ENCODE data around the gene ARMC3. TPM values are rescaled to one million over a fixed set of nuclear protein-coding genes. Genes with fewer than 3 reads are reported as not detected.
A peak's percentile ranks its signal among the peaks of the same experiment; 100 is the strongest.

ARMC3 gene
- total and polyA plus RNA-seq, 9 of the 15 experiments (the other 6 are each of a cell fraction or from before 2014, with no cell fraction given) = 0.33 to 1.1 (median 0.62) TPM

- TF ChIP-seq RBBP5 (IDR thresholded peaks at IDR 0.05; ENCODE audit: borderline replicate concordance, insufficient read depth, low read length, poor library complexity, severe bottlenecking) = no peak
- TF ChIP-seq DACH1 (IDR thresholded peaks at IDR 0.05; ENCODE audit: partially characterized antibody) = peak; percentile 61
- TF ChIP-seq TEAD2 (tag; IDR thresholded peaks at IDR 0.05) = no peak
- TF ChIP-seq CSDE1 (IDR thresholded peaks at IDR 0.05) = no peak
- peak; percentile 75; the same call in 1 of the 2 replicates for TF ChIP-seq KLF16 (IDR thresholded peaks at IDR 0.05)
- no peak for TF ChIP-seq ATF7 (IDR thresholded peaks at IDR 0.05)
- TF ChIP-seq, protein P1, sequence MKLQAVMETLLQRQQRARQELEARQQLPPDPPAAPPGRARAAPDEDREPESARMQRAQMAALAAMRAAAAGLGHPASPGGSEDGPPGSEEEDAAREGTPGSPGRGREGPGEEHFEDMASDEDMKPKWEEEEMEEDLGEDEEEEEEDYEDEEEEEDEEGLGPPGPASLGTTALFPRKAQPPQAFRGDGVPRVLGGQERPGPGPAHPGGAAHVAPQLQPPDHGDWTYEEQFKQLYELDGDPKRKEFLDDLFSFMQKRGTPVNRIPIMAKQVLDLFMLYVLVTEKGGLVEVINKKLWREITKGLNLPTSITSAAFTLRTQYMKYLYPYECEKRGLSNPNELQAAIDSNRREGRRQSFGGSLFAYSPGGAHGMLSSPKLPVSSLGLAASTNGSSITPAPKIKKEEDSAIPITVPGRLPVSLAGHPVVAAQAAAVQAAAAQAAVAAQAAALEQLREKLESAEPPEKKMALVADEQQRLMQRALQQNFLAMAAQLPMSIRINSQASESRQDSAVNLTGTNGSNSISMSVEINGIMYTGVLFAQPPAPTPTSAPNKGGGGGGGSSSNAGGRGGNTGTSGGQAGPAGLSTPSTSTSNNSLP (IDR thresholded peaks at IDR 0.05; ENCODE audit: borderline replicate concordance, low read depth, low read length) = peak; percentile 64
- TF ChIP-seq, protein P2, sequence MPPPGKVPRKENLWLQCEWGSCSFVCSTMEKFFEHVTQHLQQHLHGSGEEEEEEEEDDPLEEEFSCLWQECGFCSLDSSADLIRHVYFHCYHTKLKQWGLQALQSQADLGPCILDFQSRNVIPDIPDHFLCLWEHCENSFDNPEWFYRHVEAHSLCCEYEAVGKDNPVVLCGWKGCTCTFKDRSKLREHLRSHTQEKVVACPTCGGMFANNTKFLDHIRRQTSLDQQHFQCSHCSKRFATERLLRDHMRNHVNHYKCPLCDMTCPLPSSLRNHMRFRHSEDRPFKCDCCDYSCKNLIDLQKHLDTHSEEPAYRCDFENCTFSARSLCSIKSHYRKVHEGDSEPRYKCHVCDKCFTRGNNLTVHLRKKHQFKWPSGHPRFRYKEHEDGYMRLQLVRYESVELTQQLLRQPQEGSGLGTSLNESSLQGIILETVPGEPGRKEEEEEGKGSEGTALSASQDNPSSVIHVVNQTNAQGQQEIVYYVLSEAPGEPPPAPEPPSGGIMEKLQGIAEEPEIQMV (tag; conservative IDR thresholded peaks at IDR 0.05; ENCODE audit: low read depth) = no peak
- no peak for TF ChIP-seq HMBOX1 (IDR thresholded peaks at IDR 0.05)
- no peak for TF ChIP-seq ZNF133 (CRISPR knock-in tag; IDR thresholded peaks at IDR 0.05)
- TF ChIP-seq SFPQ (IDR thresholded peaks at IDR 0.05; ENCODE audit: low read depth, low read length) = no peak
- TF ChIP-seq THAP12 (CRISPR knock-in tag; IDR thresholded peaks at IDR 0.05) = no peak
- TF ChIP-seq NFXL1 (CRISPR knock-in tag; IDR thresholded peaks at IDR 0.05) = no peak
- no peak for TF ChIP-seq ZBTB9 (CRISPR knock-in tag; IDR thresholded peaks at IDR 0.05)
- TF ChIP-seq TRIM28 (IDR thresholded peaks at IDR 0.05) = peak; percentile 25; the same call in 1 of the 2 replicates
- TF ChIP-seq GABPB1 (CRISPR knock-in tag; IDR thresholded peaks at IDR 0.05) = no peak
- TF ChIP-seq ZNF324 (CRISPR knock-in tag; IDR thresholded peaks at IDR 0.05) = no peak
- no peak for TF ChIP-seq ZNF3 (CRISPR knock-in tag; IDR thresholded peaks at IDR 0.05)
Measured at GRCh38 chr10:22988581-22989360, 60.9 kb downstream of the ARMC3 start (continued).

Measured in K562 (cell line).